Stimulated activated CD8-positive, alpha-beta memory T cell treated with anti-CD3 and anti-CD28 coated beads, Interleukin-12 subunit alpha, Interleukin-12 subunit beta, amount 100 ng/mL, for 24 hours (primary cell): Measurements from ENCODE around the gene GAB2.

Experiments
- DNase-seq: peaks from one replicate; pipeline ENCODE4 v3.0.0-alpha.2; 2020; ENCODE audit errors: extremely low read depth

Gene GAB2

DNA sequence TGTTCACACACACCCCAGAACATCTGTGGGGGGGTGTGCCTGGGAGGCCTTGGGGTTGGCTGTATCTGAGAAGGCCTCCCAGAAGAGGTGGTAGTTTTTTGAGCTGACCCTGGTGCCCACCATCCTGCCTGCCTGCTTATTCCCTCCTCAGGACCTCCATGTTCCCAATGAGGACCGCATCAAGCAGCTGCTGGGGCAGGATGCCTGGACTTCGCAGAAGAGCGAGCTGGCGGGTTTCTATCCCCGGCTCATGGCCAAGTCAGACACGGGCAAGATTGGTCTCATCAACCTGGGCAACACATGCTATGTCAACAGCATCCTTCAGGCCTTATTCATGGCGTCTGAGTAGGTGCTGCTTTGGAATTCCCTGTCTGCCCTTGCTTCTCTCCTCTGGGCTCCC is 211.9 kb downstream of the GAB2 start:
- no peak for DNase-seq

DNA sequence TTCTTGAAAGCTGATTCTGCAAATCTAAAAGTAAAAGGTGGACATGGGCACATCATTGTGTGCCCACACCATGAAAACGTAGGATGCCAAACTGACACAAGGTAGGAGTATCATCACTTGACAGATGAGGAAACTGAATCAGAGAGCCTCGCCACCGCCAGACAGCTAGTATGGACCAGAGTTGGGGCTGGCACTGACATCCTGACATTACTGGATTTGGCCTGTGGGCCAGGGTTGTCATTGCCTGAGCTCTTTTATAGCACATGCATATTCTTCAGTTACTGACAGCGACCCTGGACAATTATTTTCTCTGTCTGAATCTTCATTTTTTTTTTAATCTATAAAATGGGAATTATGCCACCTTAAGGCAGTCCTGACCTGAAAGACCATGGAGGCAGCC is 212.4 kb downstream of the GAB2 start:
- no peak for DNase-seq

DNA sequence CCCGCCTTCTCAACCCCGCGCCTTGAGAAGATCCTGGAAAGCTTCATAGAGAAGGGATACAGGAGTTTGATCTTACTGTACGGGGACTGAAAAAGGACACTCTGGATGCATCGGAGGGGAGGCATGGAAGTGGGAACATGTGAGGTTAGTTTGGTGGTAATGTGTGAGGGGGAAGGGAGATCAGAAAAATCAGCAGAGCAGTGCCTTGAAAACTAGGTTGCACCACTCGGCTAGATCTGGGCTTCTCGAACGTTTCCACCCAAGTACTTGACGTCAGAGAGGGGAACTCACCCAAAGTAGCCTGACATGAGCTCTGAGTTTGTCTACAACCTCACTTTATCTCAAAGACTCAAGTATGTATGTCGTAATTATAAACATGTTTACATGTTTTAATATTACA is 214.4 kb downstream of the GAB2 start:
- DNase-seq: no peak

DNA sequence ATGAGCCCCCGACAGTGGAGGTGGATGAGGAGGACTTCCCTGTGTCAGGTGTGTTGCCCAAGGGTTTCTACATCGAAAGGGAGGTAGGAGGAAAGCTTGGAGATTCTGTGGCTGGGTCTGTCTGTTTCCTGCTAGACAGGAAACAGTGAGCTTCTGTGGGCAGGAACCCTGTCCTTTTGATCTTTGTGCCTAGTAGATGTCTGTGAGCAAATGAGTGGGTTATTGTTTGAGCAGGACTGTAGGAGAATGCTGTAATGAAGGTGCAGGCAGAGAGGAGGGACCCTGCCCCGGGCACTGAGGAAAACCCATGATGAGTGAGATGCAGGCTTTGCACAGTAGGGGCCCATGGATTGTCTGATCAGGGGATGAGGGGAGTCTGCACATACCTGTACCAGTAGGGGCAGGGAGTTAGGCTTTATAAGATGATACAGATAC is 214.9 kb downstream of the GAB2 start:
- DNase-seq: no peak

DNA sequence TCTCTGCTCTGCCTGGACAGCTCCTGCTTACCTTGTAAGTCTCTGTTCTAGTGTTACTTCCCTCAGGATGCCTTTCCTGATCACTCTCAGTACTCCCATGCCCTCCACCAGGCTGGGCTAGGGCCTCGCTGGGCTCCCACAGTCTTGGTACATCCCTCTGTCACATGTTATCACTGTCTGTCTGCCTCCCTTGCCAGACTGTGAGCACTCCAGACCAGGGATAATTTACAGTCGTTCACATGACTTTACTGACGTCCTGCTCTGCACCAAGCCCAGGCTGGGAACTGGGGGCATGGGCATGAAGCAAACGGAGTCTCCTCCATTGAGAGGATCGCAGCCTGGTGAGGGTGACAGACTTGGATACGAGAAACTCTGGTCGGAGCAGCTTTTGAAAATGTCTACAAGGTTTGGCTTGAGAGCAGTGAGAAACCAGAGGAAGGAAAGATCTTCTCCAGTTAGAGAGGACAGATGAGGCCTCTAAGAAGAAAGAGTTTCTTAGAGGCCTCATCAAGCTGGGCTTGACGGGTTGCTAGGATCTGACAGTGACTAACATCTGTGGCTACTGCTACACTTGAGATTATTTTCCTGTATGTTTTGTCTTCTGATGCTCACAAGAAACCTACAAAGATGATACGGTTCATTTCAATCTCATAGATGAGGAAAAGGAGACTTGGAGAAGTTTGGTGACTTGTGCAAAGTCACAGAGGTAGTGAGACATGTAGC is 216.4 kb downstream of the GAB2 start:
- DNase-seq: no peak

DNA sequence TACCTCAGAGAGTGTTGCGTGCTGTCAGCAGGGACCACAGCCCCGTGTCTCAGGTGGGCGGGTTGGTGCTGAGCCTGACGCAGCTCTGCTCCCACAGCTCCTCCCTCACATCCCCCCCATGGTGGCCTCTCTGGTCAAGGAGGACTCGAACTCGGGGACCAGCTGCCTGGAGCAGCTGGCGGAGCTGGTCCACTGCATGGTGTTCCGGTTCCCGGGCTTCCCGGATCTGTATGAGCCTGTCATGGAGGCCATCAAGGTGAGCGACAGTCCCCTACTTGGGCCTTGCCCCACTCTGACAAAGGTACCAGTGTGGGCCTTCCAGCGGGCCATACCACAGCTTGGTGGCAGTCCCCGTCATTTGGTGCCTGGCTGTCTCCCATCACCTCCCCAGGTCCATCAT is 217.1 kb downstream of the GAB2 start:
- no peak for DNase-seq

DNA sequence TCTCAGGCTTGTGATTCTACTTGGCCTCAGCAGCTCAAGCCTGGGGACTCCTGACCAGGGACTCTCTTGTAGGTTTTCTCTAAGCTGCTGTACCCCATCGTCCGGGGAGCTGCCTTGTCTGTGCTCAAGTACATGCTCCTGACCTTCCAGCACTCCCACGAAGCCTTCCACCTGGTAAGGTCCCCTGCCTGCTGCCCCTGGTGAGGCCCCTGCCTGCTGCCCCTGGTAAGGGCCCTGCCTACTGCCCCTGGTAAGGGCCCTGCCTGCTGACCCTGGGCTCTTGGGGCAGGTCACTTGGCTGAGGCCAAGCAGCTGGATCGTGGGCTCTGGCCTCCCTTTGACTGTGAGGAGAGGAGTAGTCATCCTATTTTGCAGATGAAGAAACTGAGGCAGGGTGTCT is 217.6 kb downstream of the GAB2 start:
- no peak for DNase-seq

DNA sequence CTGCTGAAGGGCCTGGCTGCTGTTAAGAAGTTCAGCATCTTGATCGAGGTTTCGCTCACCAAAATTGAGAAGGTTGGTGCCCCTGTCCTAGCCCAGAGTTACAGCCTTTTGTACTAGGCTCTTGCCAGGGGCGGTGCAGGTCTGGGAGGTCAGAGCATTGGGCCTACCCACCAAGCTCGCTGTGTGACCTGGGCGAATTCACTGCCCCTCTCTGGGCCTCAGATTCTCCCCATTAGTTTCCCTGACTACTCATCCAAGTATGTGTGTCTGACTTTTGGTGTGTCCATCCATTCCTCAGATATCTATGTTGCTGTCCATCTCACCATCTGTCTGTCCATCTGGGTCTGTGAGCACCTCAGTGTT is 218.0 kb downstream of the GAB2 start:
- DNase-seq: no peak

DNA sequence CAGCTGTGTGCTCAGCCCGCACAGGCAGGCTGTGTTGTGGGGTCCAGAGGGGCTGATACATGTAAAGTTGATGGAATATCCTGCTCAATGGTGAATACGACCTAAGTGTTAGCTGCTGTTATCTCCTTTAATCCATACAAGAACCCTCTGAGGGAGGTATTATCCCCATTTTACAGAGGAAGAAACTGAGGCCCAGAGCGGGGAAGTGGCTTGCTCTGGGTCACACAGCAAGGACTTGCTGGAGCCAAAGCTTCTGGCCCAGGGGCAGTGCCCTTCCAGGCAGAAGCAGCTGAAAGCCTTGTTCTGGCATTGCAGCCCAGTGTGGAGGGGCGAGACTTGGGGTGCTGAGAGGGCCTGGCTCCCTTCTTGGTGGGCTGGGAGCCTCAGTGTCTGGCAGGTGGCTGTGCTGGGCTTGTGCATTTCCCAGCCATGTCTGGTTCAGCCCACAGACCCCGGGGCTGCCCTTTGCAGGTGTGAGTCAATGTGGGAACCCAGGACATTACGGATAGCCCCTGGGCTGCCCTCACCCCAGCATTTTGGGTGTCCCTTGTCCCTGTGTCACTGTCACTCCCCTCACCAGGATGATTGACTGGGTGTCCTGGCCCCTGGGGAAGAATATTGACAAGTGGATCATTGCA is 218.5 kb downstream of the GAB2 start:
- DNase-seq: no peak

DNA sequence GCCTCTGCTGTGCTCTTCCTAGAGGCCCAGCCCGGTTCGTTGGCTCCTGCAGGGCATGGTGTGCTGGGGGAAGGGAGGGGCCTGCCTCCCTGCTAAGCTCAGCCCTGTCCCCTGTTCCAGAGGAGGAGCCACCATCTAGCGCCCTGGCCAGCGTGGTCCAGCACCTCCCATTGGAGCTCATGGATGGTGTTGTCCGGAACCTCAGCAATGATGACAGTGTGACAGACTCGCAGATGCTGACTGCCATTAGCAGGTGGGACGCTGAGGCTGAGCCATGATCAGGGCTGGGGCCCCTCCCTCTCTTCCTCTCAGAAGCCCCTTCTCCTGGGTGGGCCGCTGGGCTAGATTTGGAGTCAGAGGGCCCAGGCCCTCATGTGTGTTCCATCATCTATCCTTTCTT is 219.8 kb downstream of the GAB2 start:
- no peak for DNase-seq

DNA sequence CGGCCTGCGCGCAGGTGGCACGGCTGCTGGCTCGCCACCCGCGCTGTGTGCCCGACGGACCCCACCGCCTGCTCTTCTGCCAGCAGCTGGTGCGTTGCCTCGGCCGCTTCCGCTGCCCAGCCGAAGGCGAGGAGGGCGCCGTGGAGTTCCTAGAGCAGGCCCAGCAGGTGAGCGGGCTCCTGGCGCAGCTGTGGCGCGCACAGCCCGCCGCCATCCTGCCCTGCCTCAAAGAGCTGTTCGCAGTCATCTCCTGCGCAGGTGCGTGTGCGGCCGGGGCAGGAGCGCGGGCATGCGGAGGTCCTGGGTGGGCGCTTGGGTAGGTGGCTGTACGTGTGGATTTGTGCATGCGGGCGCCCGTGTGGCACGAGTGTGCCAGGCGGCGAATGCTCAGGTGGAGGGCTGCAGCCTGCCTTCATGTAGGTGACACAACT is 220.9 kb downstream of the GAB2 start:
- no peak for DNase-seq

DNA sequence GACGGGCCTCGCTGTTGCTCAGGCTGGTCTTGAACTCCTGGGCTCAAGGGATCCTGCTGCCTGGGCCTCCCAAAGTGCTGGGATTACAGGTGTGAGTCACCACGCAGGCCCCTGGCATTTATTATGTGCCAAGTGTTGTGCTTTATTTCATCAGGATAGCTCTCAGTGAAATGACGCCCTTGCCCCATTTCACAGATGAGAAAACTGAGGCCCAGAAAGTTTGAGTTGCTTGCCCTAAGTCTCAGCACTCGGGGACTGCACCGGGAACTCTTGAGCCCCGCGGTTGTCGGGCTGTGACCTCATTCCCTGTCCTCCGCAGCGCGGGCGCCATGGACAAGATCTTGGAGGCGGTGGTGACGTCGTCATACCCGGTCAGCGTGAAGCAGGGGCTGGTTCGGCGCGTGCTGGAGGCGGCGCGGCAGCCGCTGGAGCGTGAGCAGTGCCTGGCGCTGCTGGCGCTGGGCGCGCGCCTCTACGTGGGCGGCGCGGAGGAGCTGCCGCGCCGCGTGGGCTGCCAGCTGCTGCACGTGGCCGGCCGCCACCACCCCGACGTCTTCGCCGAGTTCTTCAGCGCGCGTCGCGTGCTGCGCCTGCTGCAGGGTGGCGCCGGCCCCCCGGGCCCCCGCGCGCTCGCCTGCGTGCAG is 221.6 kb downstream of the GAB2 start:
- no peak for DNase-seq

DNA sequence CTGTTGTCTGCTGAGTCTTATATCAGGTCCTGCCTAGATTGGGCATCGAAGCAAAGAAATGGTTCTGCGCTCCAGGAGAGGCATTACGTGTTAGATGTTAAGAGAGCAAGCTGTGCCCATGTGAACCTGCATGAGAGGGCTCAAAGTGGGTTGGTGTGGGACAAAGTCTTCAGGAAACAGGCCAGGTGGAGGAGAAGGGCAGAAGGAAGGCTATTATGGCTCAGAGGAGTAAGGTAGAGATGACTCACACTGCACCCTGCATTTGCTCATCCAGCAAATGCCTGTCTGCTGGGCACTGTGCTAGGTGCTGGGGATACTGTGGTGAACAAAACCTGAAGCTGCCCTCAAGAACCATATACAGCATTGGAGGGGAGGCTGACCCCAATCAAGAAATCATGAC is 223.1 kb downstream of the GAB2 start:
- no peak for DNase-seq

DNA sequence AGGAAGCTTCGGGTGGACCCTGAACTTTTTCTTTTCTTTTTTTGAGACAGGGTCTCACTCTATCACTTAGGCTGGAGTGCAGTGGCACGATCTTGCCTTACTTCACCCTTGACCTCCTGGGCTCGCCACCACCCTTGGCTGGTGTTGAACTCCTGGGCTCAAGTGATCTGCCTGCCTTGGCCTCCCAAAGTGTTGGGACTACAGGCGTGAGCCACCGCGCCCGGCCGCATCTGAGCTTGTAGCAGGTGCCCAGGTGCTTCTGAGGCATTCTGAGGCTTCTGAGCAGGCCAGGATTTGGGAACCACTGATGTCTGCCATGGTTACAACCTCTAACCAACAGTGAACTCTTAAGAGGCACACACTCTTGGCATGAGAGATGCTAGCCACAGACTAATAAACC is 223.8 kb downstream of the GAB2 start:
- no peak for DNase-seq

DNA sequence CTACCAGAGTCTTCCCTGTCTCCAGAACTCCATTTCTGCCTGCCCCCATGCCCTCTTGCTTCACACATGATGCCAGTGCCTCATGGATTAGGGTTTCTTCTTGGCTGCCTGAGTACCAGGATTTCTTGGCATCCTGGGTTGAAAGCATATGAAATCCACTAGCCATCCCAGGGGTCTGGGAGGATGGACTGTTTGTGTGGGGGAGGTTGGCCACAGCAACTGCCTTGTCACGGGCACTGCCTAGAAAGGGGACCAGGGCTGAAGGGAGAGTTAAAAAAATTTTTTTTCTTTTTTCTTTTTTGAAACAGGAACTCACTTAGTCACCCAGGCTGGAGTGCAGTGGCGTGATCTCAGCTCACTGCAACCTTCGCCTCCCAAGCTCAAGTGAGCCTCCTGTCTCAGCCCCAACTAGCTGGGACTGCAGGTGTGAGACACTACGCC is 224.7 kb downstream of the GAB2 start:
- DNase-seq: no peak

DNA sequence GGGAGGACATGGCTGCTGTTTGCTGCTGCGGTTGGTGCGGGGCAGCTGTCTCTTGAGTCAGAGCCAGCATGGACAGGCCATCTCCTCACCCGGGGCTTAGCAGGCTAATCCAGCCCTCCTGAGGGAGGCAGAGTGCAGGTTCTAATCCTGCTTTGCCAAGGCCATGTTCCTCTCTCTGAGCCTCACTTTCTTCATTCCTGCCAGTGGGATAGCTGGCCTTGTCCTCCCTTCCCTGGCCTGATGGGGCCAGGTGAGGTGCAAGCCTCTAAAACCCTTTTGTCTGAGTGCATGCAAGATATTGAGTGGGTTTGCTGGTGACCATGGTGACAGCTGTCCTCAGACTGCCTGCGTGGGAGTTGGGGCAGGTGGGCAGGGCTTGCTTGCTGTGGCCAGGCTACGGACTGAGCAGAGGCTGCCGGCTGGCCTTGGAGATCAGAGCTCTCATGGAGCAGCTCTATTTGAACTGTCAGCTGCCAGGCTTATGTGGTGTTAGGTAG is 225.3 kb downstream of the GAB2 start:
- no peak for DNase-seq

DNA sequence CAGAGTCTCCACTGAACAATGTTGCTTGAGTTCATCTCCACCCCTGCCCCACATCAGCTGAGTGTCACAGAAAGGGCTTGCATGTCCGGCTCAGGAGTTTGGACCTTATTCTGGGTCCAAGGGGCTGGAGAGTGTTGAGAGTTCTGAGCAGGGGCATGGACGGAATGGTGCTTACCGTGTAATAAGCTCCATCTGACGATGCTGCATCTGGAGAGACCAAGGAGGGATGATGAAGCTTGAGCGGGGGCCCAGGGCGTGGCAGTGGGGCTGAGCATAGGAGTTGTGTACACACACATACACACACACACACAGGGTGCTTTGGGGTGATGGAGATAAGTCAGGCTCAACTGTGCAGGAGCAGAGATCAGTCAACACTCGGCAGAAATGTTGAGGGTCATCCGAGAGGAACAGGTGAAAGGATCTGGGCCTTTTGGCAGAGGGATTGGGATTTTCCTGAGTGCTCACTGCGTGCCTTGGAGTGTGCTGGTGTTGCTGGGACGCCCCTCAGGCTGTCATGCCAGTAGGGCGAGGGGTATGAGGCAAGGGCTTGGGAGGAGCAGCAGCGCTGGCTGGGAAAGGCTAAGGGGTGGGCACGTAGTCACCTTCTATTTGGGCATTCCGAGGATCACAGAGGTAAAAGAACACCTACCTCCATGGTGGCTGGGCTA is 226.6 kb downstream of the GAB2 start:
- no peak for DNase-seq

DNA sequence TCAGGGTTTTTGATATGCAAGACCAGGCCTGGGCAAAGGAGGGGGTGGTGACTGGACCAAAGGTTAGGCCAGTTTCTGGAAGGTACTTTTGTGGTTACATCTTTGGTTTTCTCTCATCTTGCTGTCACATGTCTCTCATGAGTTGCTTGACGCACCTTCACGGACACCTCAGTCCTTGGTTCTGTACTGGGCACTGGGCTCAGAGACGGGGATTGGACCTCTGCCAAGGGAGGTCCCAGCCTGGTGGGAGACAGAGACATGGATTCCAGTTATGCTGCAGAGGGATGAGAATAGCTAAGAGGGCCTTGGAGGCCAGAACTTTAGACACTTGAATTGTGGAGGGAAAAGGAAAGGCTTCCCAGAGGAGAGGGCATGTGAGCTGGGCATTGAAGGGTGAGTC is 227.2 kb downstream of the GAB2 start:
- DNase-seq: no peak

DNA sequence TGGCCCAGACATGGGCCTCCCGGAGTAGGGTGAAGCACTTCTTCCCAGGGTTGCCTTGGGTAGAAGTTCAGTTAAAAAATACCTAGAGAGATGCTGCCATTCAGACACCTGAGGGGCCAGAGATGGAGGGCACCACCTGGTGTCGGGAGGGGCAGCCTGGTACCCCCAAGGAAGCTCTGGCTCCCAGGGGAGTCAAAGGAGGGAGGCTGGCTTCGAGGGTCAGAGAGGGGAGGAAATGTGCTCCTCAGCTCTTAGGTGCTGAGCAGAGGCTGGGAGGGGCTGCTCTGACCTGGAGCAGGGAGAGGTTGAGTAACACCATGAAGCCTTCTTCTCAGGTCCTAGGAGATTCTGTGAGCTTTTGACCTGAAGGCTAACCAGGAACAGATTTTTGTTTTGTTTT is 227.8 kb downstream of the GAB2 start:
- no peak for DNase-seq

DNA sequence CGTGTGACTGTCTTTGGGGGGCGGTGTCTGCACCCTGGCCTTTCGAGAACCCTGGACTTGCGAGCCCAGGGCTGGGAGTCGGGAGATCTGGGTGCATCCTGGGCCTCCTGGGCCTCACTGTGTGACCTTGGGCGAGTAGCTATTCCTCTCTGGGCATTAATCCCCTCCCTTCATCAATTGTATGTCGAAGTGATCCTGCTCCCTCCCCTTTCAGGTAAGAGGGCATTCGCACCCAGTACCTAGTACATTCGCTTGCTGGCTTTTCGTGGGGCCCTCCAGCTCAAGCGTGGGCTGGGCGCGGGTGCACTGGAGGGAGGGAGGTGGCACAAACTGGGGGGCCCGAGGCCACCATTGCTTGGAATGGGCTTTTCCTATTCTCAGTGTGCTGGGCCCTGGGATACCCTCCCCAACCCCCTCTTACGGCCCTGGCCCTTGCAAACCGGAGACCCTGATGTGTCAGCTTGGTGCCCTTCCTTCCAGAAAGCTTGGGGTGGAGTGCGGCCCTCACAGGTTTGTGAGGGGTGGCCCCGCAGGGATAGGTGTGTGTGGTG is 228.4 kb downstream of the GAB2 start:
- no peak for DNase-seq

DNA sequence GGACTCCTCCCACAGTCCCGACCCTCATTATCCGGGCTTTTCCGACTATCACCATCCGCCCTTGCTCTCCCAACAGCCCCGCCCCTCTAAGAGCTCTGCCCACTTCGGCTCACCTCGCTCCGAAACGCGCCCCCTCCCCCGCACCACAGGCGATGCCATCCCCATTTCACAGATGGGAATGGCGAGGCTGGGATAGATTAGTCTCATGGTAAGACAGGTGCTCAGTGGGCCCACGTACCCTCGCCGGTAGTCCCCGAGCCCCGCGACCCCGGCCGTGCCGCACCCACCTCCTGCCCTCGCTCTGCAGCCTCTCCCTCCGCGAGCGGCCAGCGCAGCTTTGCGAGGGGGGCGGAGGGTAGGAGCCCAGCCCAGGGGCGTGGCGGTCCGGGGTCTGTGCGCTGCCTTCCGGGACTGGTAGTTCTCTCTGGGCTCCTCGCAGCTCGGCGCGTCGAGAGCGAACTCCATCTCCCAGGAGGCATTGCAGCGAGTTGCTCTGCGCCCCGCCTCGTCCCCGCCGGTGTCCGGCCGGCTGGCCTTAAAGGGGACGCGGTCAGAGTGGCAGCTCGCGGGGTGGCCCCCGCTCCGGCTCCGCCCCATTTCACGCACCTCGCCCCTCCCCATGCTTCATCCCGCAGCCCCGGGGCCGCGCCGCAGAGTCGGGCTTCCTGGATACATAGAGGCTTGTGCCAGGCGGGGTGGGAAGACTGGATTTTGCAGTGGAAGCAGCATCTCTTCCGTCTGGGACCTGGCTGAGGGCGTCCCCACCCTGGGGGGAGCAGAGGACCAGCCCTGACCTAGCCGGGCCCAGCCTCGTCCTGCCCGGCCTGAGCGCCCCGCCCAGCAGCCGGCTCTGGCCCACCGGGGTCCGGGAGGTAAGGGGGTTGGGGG is 229.1 kb downstream of the GAB2 start, which contains the start of the genes KCTD21 and USP35:
Gene KCTD21, minus strand, starts transcription at position 341 of the 888 bp plus-strand sequence. CDS start 14,072 bp downstream, outside the sequence.
Gene USP35, plus strand, starts transcription at position 634 of the 888 bp plus-strand sequence. CDS start 7,327 bp downstream, outside the sequence.
- peak; percentile 88 for DNase-seq
